Measurements from ENCODE around the gene MUC2. TPM values are rescaled to one million over a fixed set of nuclear protein-coding genes. Genes with fewer than 3 reads are reported as not detected.

MUC2 gene
- total and polyA plus RNA-seq, 2 experiments from 2014 or later, result not detected

GRCh38 chr11:1100417-1101245, 26.0 kb downstream of the MUC2 start:
- Histone ChIP-seq H3K4me3 (no peak overlapping the region), H3K27ac (ENCODE audit: low read depth) (no peak overlapping the region), H3K9me2 (ENCODE audit: insufficient read depth) (no peaks in the 10 kb centered on the region), H3K36me3 (ENCODE audit: insufficient read depth) (no peaks in the 10 kb centered on the region), H2AFZ (no peak overlapping the region), H3K27me3 (ENCODE audit: insufficient read depth) (no peaks in the 10 kb centered on the region), H3F3A (replicated peaks; ENCODE audit: low read depth) (no peaks in the 10 kb centered on the region), H3K4me1 (ENCODE audit: insufficient read depth) (no peaks in the 10 kb centered on the region), H3K79me2 (replicated peaks; ENCODE audit: insufficient read depth) (no peaks in the 10 kb centered on the region), H3K4me2 (no peak overlapping the region), H4K20me1 (replicated peaks; ENCODE audit: insufficient read depth) (no peaks in the 10 kb centered on the region)
- Mint-ChIP-seq H3K27me3 (ENCODE audit: insufficient read depth, low read depth, poor library complexity) (peaks cover 4% of the 10 kb centered on the region), H3K9me3 (peaks cover 30% of the 10 kb centered on the region), H3K36me3 (ENCODE audit: low read depth) (no peaks in the 10 kb centered on the region), H3K4me1 (no peaks in the 10 kb centered on the region), H3K27ac (no peak overlapping the region), H3K4me3 (no peak overlapping the region)
- TF ChIP-seq ZNF114 (CRISPR knock-in tag; IDR thresholded peaks at IDR 0.05) (no peak), REST (IDR thresholded peaks at IDR 0.05; ENCODE audit: unreplicated experiment) (no peak), STAT1 (IDR thresholded peaks at IDR 0.05; ENCODE audit: unreplicated experiment) (no peak), ETS1 (IDR thresholded peaks at IDR 0.05) (no peak), NANOG (IDR thresholded peaks at IDR 0.05; ENCODE audit: borderline replicate concordance) (no peak), CTCF (conservative IDR thresholded peaks at IDR 0.05; ENCODE audit: low read depth in 2 of 2) (no peak), ZNF462 (CRISPR knock-in tag; IDR thresholded peaks at IDR 0.05) (no peak), CREB1 (CRISPR knock-in tag; IDR thresholded peaks at IDR 0.05; ENCODE audit: low read depth) (no peak), EZH2 (IDR thresholded peaks at IDR 0.05; ENCODE audit: low read depth, unreplicated experiment) (no peak), JUNB (IDR thresholded peaks at IDR 0.05; ENCODE audit: unreplicated experiment) (no peak), EZH2phosphoT487 (IDR thresholded peaks at IDR 0.05; ENCODE audit: unreplicated experiment) (no peak), POLR2AphosphoS5 (IDR thresholded peaks at IDR 0.05; ENCODE audit: low read depth) (no peak), ZNF331 (CRISPR knock-in tag; IDR thresholded peaks at IDR 0.05; ENCODE audit: low read depth) (no peak)
- DNase-seq (ENCODE audit: low spot score), result no peak
- no peak for ATAC-seq
